ENCODE data around the gene C14orf119. TPM values are rescaled to one million over a fixed set of nuclear protein-coding genes. Genes with fewer than 3 reads are reported as not detected.
A peak's percentile ranks its signal among the peaks of the same experiment; 100 is the strongest.

C14orf119 gene
- total and polyA plus RNA-seq, 7 experiments from 2014 or later = 6.0 to 169 (median 45.0) TPM

DNA sequence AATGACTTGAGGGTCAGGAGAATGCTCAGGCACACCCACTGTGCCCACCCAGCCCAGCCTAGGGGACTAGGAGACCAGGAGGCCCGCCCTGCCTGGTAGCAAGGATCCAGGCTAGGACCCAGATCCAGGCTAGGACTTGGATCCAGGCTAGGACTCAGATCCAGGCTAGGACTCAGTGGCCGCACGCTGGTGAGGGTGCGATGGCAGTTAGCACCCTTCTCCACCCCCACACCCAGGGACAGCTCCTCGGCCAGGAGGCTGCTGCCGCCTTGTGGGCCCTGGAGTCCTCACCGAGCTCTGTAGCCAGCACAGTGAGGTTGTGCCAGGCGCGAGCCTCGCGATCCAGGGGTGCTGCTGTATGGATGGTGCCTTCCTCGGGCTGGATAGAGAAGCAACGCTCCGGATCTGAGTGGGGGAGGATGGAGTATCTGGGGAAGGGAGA, 43.1 kb upstream of the C14orf119 start:
- Histone ChIP-seq H3K36me3 (ENCODE audit: control insufficient read depth in 2 of 3, insufficient read depth in 3 of 3, low read length in 3 of 3) (no peaks in the 10 kb centered on the region), H3K27me3 (ENCODE audit: control insufficient read depth in 2 of 2, insufficient read depth in 2 of 2, low read length in 2 of 2) (no peaks in the 10 kb centered on the region), H3K4me1 (ENCODE audit: control insufficient read depth in 2 of 2, insufficient read depth in 2 of 2, low read length in 2 of 2) (peaks cover 7 to 9% of the 10 kb centered on the region in 2 donors), H3K27ac (ENCODE audit: low read depth, low read length) (no peak overlapping the region), H3K4me3 (ENCODE audit: low read length) (no peak overlapping the region), H3K9me3 (ENCODE audit: control insufficient read depth in 2 of 3, low read length in 3 of 3) (no peaks in the 10 kb centered on the region)
- Mint-ChIP-seq H3K4me3 (no peak overlapping the region), H3K27ac (no peak overlapping the region), H3K9me3 (peaks cover 0 to 3% (median 0%) of the 10 kb centered on the region in 11 donors), H3K4me1 (peaks cover 8 to 21% (median 14%) of the 10 kb centered on the region in 7 donors), H3K36me3 (peaks cover 0 to 4% (median 4%) of the 10 kb centered on the region in 5 donors), H3K27me3 (peaks cover 0 to 11% (median 0%) of the 10 kb centered on the region in 5 donors)
- no peak for ATAC-seq
- DNase-seq = no peak
- ChIA-PET POLR2A (interaction anchor here (1.9 kb wide), 1 partner anchor 45 kb away, joined by 6 read pairs; no protein-coding TSS in a partner anchor), CTCF (interaction anchor here (1.9 to 12.2 kb wide), 2 partner anchors 66 to 67 kb away, joined by 5 to 264 read pairs; partner anchors contain the start of gene AJUBA)
- intact Hi-C loops (cut with micrococcal nuclease) = loop anchor here in 1 of 2 donors (10.0 kb wide), 1 partner anchor 227 kb away; the partner anchor contains the start of gene MRPL52

DNA sequence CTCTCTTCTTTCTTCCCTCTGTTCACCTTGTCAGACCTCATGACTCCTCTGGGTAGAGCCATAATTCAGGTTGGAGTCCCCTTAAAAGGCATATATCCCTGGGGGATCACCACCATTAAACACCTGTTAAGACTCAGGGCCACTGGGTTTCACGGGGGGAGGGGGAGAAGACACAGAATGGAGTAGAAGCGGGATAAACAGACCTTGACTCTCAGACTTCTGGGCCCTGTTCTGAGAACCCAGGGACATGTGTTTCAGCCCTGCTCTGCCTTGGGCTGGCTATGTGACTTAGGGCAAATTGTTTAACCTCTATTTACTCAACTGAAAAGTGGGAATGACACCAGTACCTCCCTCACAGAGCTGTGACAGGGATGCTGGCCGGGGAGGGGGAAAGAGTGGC, 42.6 kb upstream of the C14orf119 start:
- ChIA-PET POLR2A (interaction anchor here (1.9 kb wide), 1 partner anchor 45 kb away, joined by 6 read pairs; no protein-coding TSS in a partner anchor), CTCF (interaction anchor here (1.2 to 12.2 kb wide), 4 partner anchors 10 to 67 kb away, joined by 4 to 264 read pairs (median 6); partner anchors contain the start of gene AJUBA)
- peak overlapping the region in 1 of 9 donors; percentile 49 for H3K27ac Mint-ChIP-seq
- H3K9me3 Mint-ChIP-seq = no peaks in the 10 kb centered on the region
- no peak for ATAC-seq
- no peak for DNase-seq
- Histone ChIP-seq H3K4me3 (ENCODE audit: low read length) (no peak overlapping the region), H3K9me3 (ENCODE audit: control insufficient read depth in 2 of 3, low read length in 3 of 3) (no peaks in the 10 kb centered on the region), H3K4me1 (ENCODE audit: control insufficient read depth in 2 of 2, insufficient read depth in 2 of 2, low read length in 2 of 2) (peaks cover 7 to 9% of the 10 kb centered on the region in 2 donors), H3K27ac (ENCODE audit: low read depth, low read length) (no peak overlapping the region), H3K36me3 (ENCODE audit: control insufficient read depth in 2 of 3, insufficient read depth in 3 of 3, low read length in 3 of 3) (no peaks in the 10 kb centered on the region), H3K27me3 (ENCODE audit: control insufficient read depth in 2 of 2, insufficient read depth in 2 of 2, low read length in 2 of 2) (no peaks in the 10 kb centered on the region)
- intact Hi-C loops (cut with micrococcal nuclease) = loop anchor here in 1 of 2 donors (10.0 kb wide), 1 partner anchor 228 kb away; the partner anchor contains the start of gene MRPL52
- peaks cover 8 to 21% (median 14%) of the 10 kb centered on the region in 7 donors for H3K4me1 Mint-ChIP-seq
- H3K27me3 Mint-ChIP-seq = peaks cover 0 to 8% (median 0%) of the 10 kb centered on the region in 5 donors
- H3K36me3 Mint-ChIP-seq = peaks cover 0 to 2% (median under 1%) of the 10 kb centered on the region in 5 donors
- H3K4me3 Mint-ChIP-seq = no peak overlapping the region

- H3K4me1 Mint-ChIP-seq = peaks cover 13 to 27% (median 17%) of the 10 kb centered on the region in 7 donors
- H3K9me3 ChIP-seq (ENCODE audit: control insufficient read depth in 2 of 3, low read length in 3 of 3) = no peaks in the 10 kb centered on the region
- peaks cover 7 to 9% of the 10 kb centered on the region in 2 donors for H3K4me1 ChIP-seq (ENCODE audit: control insufficient read depth in 2 of 2, insufficient read depth in 2 of 2, low read length in 2 of 2)
- DNase-seq = no peak
- ChIA-PET CTCF (interaction anchor here (1.2 to 12.2 kb wide), 5 partner anchors 9 to 68 kb away, joined by 4 to 264 read pairs (median 8); partner anchors contain the start of gene AJUBA), POLR2A (no interaction called here)
- no peak overlapping the region for H3K27ac ChIP-seq (ENCODE audit: low read depth, low read length)
- intact Hi-C loops (cut with micrococcal nuclease) = loop anchor here in 1 of 2 donors (10.0 kb wide), 1 partner anchor 229 kb away; the partner anchor contains the start of gene MRPL52
- no peak overlapping the region for H3K4me3 ChIP-seq (ENCODE audit: low read length)
- H3K36me3 Mint-ChIP-seq = peaks cover 0 to 3% (median 0%) of the 10 kb centered on the region in 5 donors
- no peaks in the 10 kb centered on the region for H3K27me3 ChIP-seq (ENCODE audit: control insufficient read depth in 2 of 2, insufficient read depth in 2 of 2, low read length in 2 of 2)
- no peaks in the 10 kb centered on the region for H3K36me3 ChIP-seq (ENCODE audit: control insufficient read depth in 2 of 3, insufficient read depth in 3 of 3, low read length in 3 of 3)
- H3K4me3 Mint-ChIP-seq = no peak overlapping the region
- ATAC-seq = no peak
- H3K27ac Mint-ChIP-seq = peak overlapping the region in 1 of 9 donors; percentile 22
- H3K27me3 Mint-ChIP-seq = peaks cover 0 to 8% (median 0%) of the 10 kb centered on the region in 5 donors
- no peaks in the 10 kb centered on the region for H3K9me3 Mint-ChIP-seq
These were observed 41.9 kb upstream of the C14orf119 start for GRCh38 chr14:23053426-23053825.

GRCh38 chr14:23054000-23054811, 41.1 kb upstream of the C14orf119 start:
- ATAC-seq (no peak), DNase-seq (peak in 4 of 9 donors; percentile 18 to 37 (median 28))
- Histone ChIP-seq H3K4me1 (ENCODE audit: control insufficient read depth in 2 of 2, insufficient read depth in 2 of 2, low read length in 2 of 2) (peaks cover 7 to 9% of the 10 kb centered on the region in 2 donors), H3K9me3 (ENCODE audit: control insufficient read depth in 2 of 3, low read length in 3 of 3) (no peaks in the 10 kb centered on the region), H3K4me3 (ENCODE audit: low read length) (no peak overlapping the region), H3K27me3 (ENCODE audit: control insufficient read depth in 2 of 2, insufficient read depth in 2 of 2, low read length in 2 of 2) (no peaks in the 10 kb centered on the region), H3K36me3 (ENCODE audit: control insufficient read depth in 2 of 3, insufficient read depth in 3 of 3, low read length in 3 of 3) (peaks cover 0 to 7% (median 0%) of the 10 kb centered on the region in 3 experiments), H3K27ac (ENCODE audit: low read depth, low read length) (no peak overlapping the region)
- POLR2A ChIA-PET = interaction anchor here (0.8 to 6.5 kb wide), 2 partner anchors 48 to 69 kb away, joined by 3 to 76 read pairs; partner anchors contain the start of gene AJUBA
- peaks cover 0 to 8% (median 0%) of the 10 kb centered on the region in 5 donors for H3K27me3 Mint-ChIP-seq
- peak overlapping the region in 1 of 10 donors; percentile 41 for H3K4me3 Mint-ChIP-seq
- H3K4me1 Mint-ChIP-seq = peaks cover 13 to 27% (median 17%) of the 10 kb centered on the region in 7 donors
- peak overlapping the region in 1 of 9 donors; percentile 31 for H3K27ac Mint-ChIP-seq
- CTCF ChIA-PET = interaction anchor here (0.7 to 12.2 kb wide), 8 partner anchors 8 to 91 kb away, joined by 4 to 264 read pairs (median 6); partner anchors contain the start of gene AJUBA
- peaks cover 0 to 4% (median 3%) of the 10 kb centered on the region in 5 donors for H3K36me3 Mint-ChIP-seq
- intact Hi-C loops (cut with micrococcal nuclease) = loop anchor here in 1 of 2 donors (10.0 kb wide), 1 partner anchor 229 kb away; the partner anchor contains the start of gene MRPL52
- H3K9me3 Mint-ChIP-seq = no peaks in the 10 kb centered on the region

GRCh38 chr14:23055147-23055550, 40.2 kb upstream of the C14orf119 start:
- intact Hi-C loops (cut with micrococcal nuclease) = loop anchor here in 1 of 2 donors (5.0 to 10.0 kb wide), 2 partner anchors 33 to 230 kb away; partner anchors contain the start of gene MRPL52
- H3K4me3 Mint-ChIP-seq = peak overlapping the region in 1 of 10 donors; percentile 29
- peaks cover 0 to 8% (median 0%) of the 10 kb centered on the region in 5 donors for H3K27me3 Mint-ChIP-seq
- H3K36me3 Mint-ChIP-seq = peaks cover 0 to 7% (median 3%) of the 10 kb centered on the region in 5 donors
- ChIA-PET POLR2A (interaction anchor here (0.6 to 6.5 kb wide), 3 partner anchors 33 to 830 kb away, joined by 3 to 76 read pairs (median 4); partner anchors contain the start of gene AJUBA), CTCF (interaction anchor here (0.5 to 12.2 kb wide), 11 partner anchors 13 to 166 kb away, joined by 3 to 264 read pairs (median 4); partner anchors contain the start of gene AJUBA)
- H3K27me3 ChIP-seq (ENCODE audit: control insufficient read depth in 2 of 2, insufficient read depth in 2 of 2, low read length in 2 of 2) = no peaks in the 10 kb centered on the region
- no peak for DNase-seq
- H3K36me3 ChIP-seq (ENCODE audit: control insufficient read depth in 2 of 3, insufficient read depth in 3 of 3, low read length in 3 of 3) = peaks cover 0 to 14% (median 0%) of the 10 kb centered on the region in 3 experiments
- no peak overlapping the region for H3K27ac Mint-ChIP-seq
- peaks cover 7 to 9% of the 10 kb centered on the region in 2 donors for H3K4me1 ChIP-seq (ENCODE audit: control insufficient read depth in 2 of 2, insufficient read depth in 2 of 2, low read length in 2 of 2)
- H3K9me3 ChIP-seq (ENCODE audit: control insufficient read depth in 2 of 3, low read length in 3 of 3) = no peaks in the 10 kb centered on the region
- ATAC-seq = no peak
- H3K27ac ChIP-seq (ENCODE audit: low read depth, low read length) = no peak overlapping the region
- peaks cover 13 to 27% (median 17%) of the 10 kb centered on the region in 7 donors for H3K4me1 Mint-ChIP-seq
- no peaks in the 10 kb centered on the region for H3K9me3 Mint-ChIP-seq
- no peak overlapping the region for H3K4me3 ChIP-seq (ENCODE audit: low read length)
